Urinary bladder (tissue), 4 donors: Measurements from ENCODE around the gene LATS2. TPM values are rescaled to one million over a fixed set of nuclear protein-coding genes. Genes with fewer than 3 reads are reported as not detected.

Source experiments
- DNase-seq: peaks from one replicate; pipeline ENCODE4 v3.0.0-alpha.2; 2015; ENCODE audit errors: extremely low spot score
- H3K27ac ChIP-seq: one replicate; pipeline ENCODE4 v1.5.1; 2013; ENCODE audit warnings: low read depth, mild to moderate bottlenecking, moderate library complexity
- H3K36me3 ChIP-seq: one replicate; pipeline ENCODE4 v1.6.1; 2013; ENCODE audit warnings: mild to moderate bottlenecking, moderate library complexity; ENCODE audit not compliant: insufficient read depth
- H3K4me1 ChIP-seq: one replicate; pipeline ENCODE4 v1.6.1; 2013; ENCODE audit warnings: mild to moderate bottlenecking, moderate library complexity; ENCODE audit not compliant: insufficient read depth
- H3K4me3 ChIP-seq: one replicate; pipeline ENCODE4 v1.5.1; 2013; ENCODE audit warnings: low read depth, low read length
- WGBS: extraction: QIAGEN DNeasy Blood & Tissue Kit; methylation state at CpG from one replicate; pipeline ENCODE4 v1.1.7; 2013; 5-methylcytosine and 5-hydroxymethylcytosine counted together
- polyA plus RNA-seq: library from polyadenylated mRNA; stranded (reverse); fragments of 200-250 nt; gene quantifications from one replicate; pipeline ENCODE4 v1.2.3, GENCODE V29; 2013
- total RNA-seq: library from RNA; depleted of rRNA; stranded (reverse); fragments of >200 nt; gene quantifications from one replicate; pipeline ENCODE4 v1.2.3, GENCODE V29; 2014
- donor health status: healthy with polysubstance abuse.
- donor health status: healthy.

LATS2 gene
- total and polyA plus RNA-seq, 2 donors: 17.2 to 21.5 TPM

- no peak for DNase-seq
- Histone ChIP-seq H3K27ac (no peak overlapping the region), H3K4me1 (no peaks in the 10 kb centered on the region), H3K4me3 (no peak overlapping the region), H3K36me3 (no peaks in the 10 kb centered on the region)
- WGBS: 49% methylated on average over 4 of the region's 4 CpGs
Observed at GRCh38 chr13:20995245-20995838, 66.0 kb downstream of the LATS2 start.

- Histone ChIP-seq H3K4me1 (no peaks in the 10 kb centered on the region), H3K4me3 (no peak overlapping the region), H3K36me3 (no peaks in the 10 kb centered on the region), H3K27ac (no peak overlapping the region)
- DNase-seq: no peak
- WGBS: 95% methylated on average over 7 of the region's 7 CpGs
Observed at GRCh38 chr13:20994441-20994821, 67.0 kb downstream of the LATS2 start.

- no peak overlapping the region for H3K27ac ChIP-seq
- H3K36me3 ChIP-seq: peaks cover 2% of the 10 kb centered on the region
- no peak overlapping the region for H3K4me3 ChIP-seq
- DNase-seq: no peak
- 82% methylated on average over 13 of the region's 13 CpGs for WGBS
- H3K4me1 ChIP-seq: no peaks in the 10 kb centered on the region
Observed at GRCh38 chr13:20993661-20994440, 67.5 kb downstream of the LATS2 start.

GRCh38 chr13:20993211-20993610 is 68.2 kb downstream of the LATS2 start:
- Histone ChIP-seq H3K27ac (no peak overlapping the region), H3K36me3 (peaks cover 8% of the 10 kb centered on the region), H3K4me1 (no peaks in the 10 kb centered on the region), H3K4me3 (no peak overlapping the region)
- WGBS: 93% methylated on average over 4 of the region's 4 CpGs
- DNase-seq: no peak

GRCh38 chr13:20991741-20992520 is 69.5 kb downstream of the LATS2 start:
- DNase-seq: no peak
- peaks cover 8% of the 10 kb centered on the region for H3K36me3 ChIP-seq
- H3K4me3 ChIP-seq: no peak overlapping the region
- no peaks in the 10 kb centered on the region for H3K4me1 ChIP-seq
- 88% methylated on average over 17 of the region's 17 CpGs for WGBS
- no peak overlapping the region for H3K27ac ChIP-seq

GRCh38 chr13:20990910-20991525 is 70.4 kb downstream of the LATS2 start:
- no peak overlapping the region for H3K4me3 ChIP-seq
- no peak overlapping the region for H3K27ac ChIP-seq
- 91% methylated on average over 14 of the region's 14 CpGs for WGBS
- peaks cover 8% of the 10 kb centered on the region for H3K36me3 ChIP-seq
- no peaks in the 10 kb centered on the region for H3K4me1 ChIP-seq
- no peak for DNase-seq

GRCh38 chr13:20989656-20990321 is 71.6 kb downstream of the LATS2 start:
- no peaks in the 10 kb centered on the region for H3K4me1 ChIP-seq
- no peak overlapping the region for H3K4me3 ChIP-seq
- no peak for DNase-seq
- 56% methylated on average over 9 of the region's 9 CpGs for WGBS
- H3K36me3 ChIP-seq: peaks cover 8% of the 10 kb centered on the region
- H3K27ac ChIP-seq: no peak overlapping the region

- Histone ChIP-seq H3K27ac (no peak overlapping the region), H3K4me1 (no peaks in the 10 kb centered on the region), H3K4me3 (no peak overlapping the region), H3K36me3 (peaks cover 8% of the 10 kb centered on the region)
- 92% methylated on average over 44 of the region's 44 CpGs for WGBS
- DNase-seq: no peak
Observed at GRCh38 chr13:20988909-20989655, 72.3 kb downstream of the LATS2 start.

GRCh38 chr13:20988033-20988908 is 73.1 kb downstream of the LATS2 start:
- WGBS: 95% methylated on average over 87 of the region's 87 CpGs

GRCh38 chr13:20987599-20987998 is 73.8 kb downstream of the LATS2 start:
- WGBS: 74% methylated on average over 11 of the region's 11 CpGs
- Histone ChIP-seq H3K4me1 (no peaks in the 10 kb centered on the region), H3K27ac (no peak overlapping the region), H3K36me3 (peaks cover 8% of the 10 kb centered on the region), H3K4me3 (no peak overlapping the region)
- no peak for DNase-seq

More at GRCh38 chr13:20988033-20988908, 73.1 kb downstream of the LATS2 start:
- H3K4me1 ChIP-seq: no peaks in the 10 kb centered on the region
- no peak overlapping the region for H3K4me3 ChIP-seq
- H3K36me3 ChIP-seq: peaks cover 8% of the 10 kb centered on the region
- no peak for DNase-seq
- H3K27ac ChIP-seq: no peak overlapping the region

GRCh38 chr13:20984879-20985278 is 76.5 kb downstream of the LATS2 start:
- peaks cover 8% of the 10 kb centered on the region for H3K36me3 ChIP-seq
- H3K27ac ChIP-seq: no peak overlapping the region
- H3K4me1 ChIP-seq: no peaks in the 10 kb centered on the region
- WGBS: 87% methylated on average over 2 of the region's 2 CpGs
- no peak for DNase-seq
- H3K4me3 ChIP-seq: no peak overlapping the region

- 91% methylated on average over 11 of the region's 11 CpGs for WGBS
- no peak overlapping the region for H3K4me3 ChIP-seq
Observed at GRCh38 chr13:20983386-20983785, 78.0 kb downstream of the LATS2 start.

More at GRCh38 chr13:20983386-20983785, 78.0 kb downstream of the LATS2 start:
- Histone ChIP-seq H3K27ac (no peak overlapping the region), H3K36me3 (peaks cover 2% of the 10 kb centered on the region), H3K4me1 (no peaks in the 10 kb centered on the region)
- DNase-seq: no peak
